ENCODE data around the gene USP33. TPM values are rescaled to one million over a fixed set of nuclear protein-coding genes. Genes with fewer than 3 reads are reported as not detected.
"Not testable (repeated sequence)": the region's sequence is repeated elsewhere in the genome, so short reads cannot be mapped to it uniquely, and the experiment has no call there.

Gene USP33
- total and polyA plus RNA-seq, 3 donors from 2014 or later = 35.7 to 75.2 (median 66.1) TPM

- Histone ChIP-seq H3K27me3 (no peaks in the 10 kb centered on the region), H3K9me3 (no peaks in the 10 kb centered on the region), H3K4me1 (peaks cover 7% of the 10 kb centered on the region), H3K27ac (no peak overlapping the region), H3K4me3 (no peak overlapping the region), H3K36me3 (ENCODE audit: low read depth, missing control alignments) (no peaks in the 10 kb centered on the region)
- 82 to 85% methylated on average over 5 of the region's 5 CpGs for WGBS, 2 donors
- no peak for DNase-seq
- intact Hi-C loops (cut with DNase I; ENCODE audit: low total_unique reads) = no loop called here
- no peak for TF ChIP-seq CTCF (IDR thresholded peaks at IDR 0.05)
- TF ChIP-seq POLR2A (IDR thresholded peaks at IDR 0.05) = no peak
These were observed 37.2 kb upstream of the USP33 start for GRCh38 chr1:77796695-77797405.

GRCh38 chr1:77794550-77794949 is 34.9 kb upstream of the USP33 start:
- Histone ChIP-seq H3K4me1 (peaks cover 7% of the 10 kb centered on the region), H3K4me3 (no peak overlapping the region), H3K27me3 (no peaks in the 10 kb centered on the region), H3K9me3 (no peaks in the 10 kb centered on the region), H3K36me3 (ENCODE audit: low read depth, missing control alignments) (no peaks in the 10 kb centered on the region), H3K27ac (no peak overlapping the region)
- TF ChIP-seq POLR2A (IDR thresholded peaks at IDR 0.05) (no peak), CTCF (IDR thresholded peaks at IDR 0.05) (no peak)
- intact Hi-C loops (cut with DNase I; ENCODE audit: low total_unique reads) = no loop called here
- no peak for DNase-seq
- WGBS, 2 donors = 87 to 93% methylated on average over 3 of the region's 3 CpGs

- intact Hi-C loops (cut with DNase I; ENCODE audit: low total_unique reads); H3K27me3 ChIP-seq; H3K36me3 ChIP-seq (ENCODE audit: low read depth, missing control alignments); H3K4me3 ChIP-seq; H3K27ac ChIP-seq; DNase-seq; H3K9me3 ChIP-seq; H3K4me1 ChIP-seq: not testable (repeated sequence)
- WGBS, 2 donors = 94 to 100% methylated on average over 2 of the region's 2 CpGs
These were observed 26.6 kb upstream of the USP33 start for GRCh38 chr1:77786093-77786741.

GRCh38 chr1:77783141-77783540 is 23.5 kb upstream of the USP33 start:
- Histone ChIP-seq H3K27ac (no peak overlapping the region), H3K4me1 (no peaks in the 10 kb centered on the region), H3K36me3 (ENCODE audit: low read depth, missing control alignments) (no peaks in the 10 kb centered on the region), H3K9me3 (no peaks in the 10 kb centered on the region), H3K27me3 (no peaks in the 10 kb centered on the region), H3K4me3 (no peak overlapping the region)
- no peak for TF ChIP-seq CTCF (IDR thresholded peaks at IDR 0.05)
- TF ChIP-seq POLR2A (IDR thresholded peaks at IDR 0.05) = no peak
- intact Hi-C loops (cut with DNase I; ENCODE audit: low total_unique reads) = no loop called here
- 89 to 97% methylated on average over 2 of the region's 2 CpGs for WGBS, 2 donors
- DNase-seq = no peak

- H3K9me3 ChIP-seq = no peaks in the 10 kb centered on the region
- no peaks in the 10 kb centered on the region for H3K27me3 ChIP-seq
- no peaks in the 10 kb centered on the region for H3K36me3 ChIP-seq (ENCODE audit: low read depth, missing control alignments)
- H3K4me1 ChIP-seq = no peaks in the 10 kb centered on the region
- DNase-seq = no peak
- 88% methylated on average over 1 of the region's 1 CpG for WGBS, 2 donors
- intact Hi-C loops (cut with DNase I; ENCODE audit: low total_unique reads) = no loop called here
- no peak overlapping the region for H3K4me3 ChIP-seq
- no peak for TF ChIP-seq CTCF (IDR thresholded peaks at IDR 0.05)
- TF ChIP-seq POLR2A (IDR thresholded peaks at IDR 0.05) = no peak
- no peak overlapping the region for H3K27ac ChIP-seq
These were observed 22.0 kb upstream of the USP33 start for GRCh38 chr1:77781683-77782082.
